K562 (cell line): ENCODE results near the gene SEPTIN2. TPM values are rescaled to one million over a fixed set of nuclear protein-coding genes. Genes with fewer than 3 reads are reported as not detected.

Source experiments
- CBFA2T2 ChIP-seq: fragments of 450-650 bp; conservative IDR thresholded peaks from 2 replicates; pipeline ENCODE4 v1.6.1; 2017; ENCODE audit warnings: mild to moderate bottlenecking
- EZH2 ChIP-seq: IDR thresholded peaks from 2 replicates; pipeline ENCODE4 v1.6.1; 2012; ENCODE audit warnings: low read depth, mild to moderate bottlenecking, inconsistent platforms, low read length, borderline replicate concordance
- JUN ChIP-seq, 2 experiments: sonication (generic) in 1 of 2; formaldehyde crosslinking in 1 of 2; IDR thresholded peaks; 2 replicates each; pipeline versions ENCODE4 v1.6.1 to v1.8.0; 2012 to 2022; ENCODE audit warnings: borderline replicate concordance in 2 of 2, mild to moderate bottlenecking in 2 of 2, improper control_type of control experiment in 1 of 2, low read depth in 1 of 2, low read length in 1 of 2, missing genetic modification reagents in 1 of 2
- NFATC3 ChIP-seq: fragments of 450-650 bp; IDR thresholded peaks from 2 replicates; pipeline ENCODE4 v1.6.1; 2017; ENCODE audit warnings: mild to moderate bottlenecking
- NFYB ChIP-seq: IDR thresholded peaks from 2 replicates; pipeline ENCODE4 v1.6.1; 2011; ENCODE audit warnings: mild to moderate bottlenecking, moderate library complexity; ENCODE audit not compliant: insufficient read length; ENCODE audit errors: extremely low read depth
- NRF1 ChIP-seq, 2 experiments: fragments of 450-650 bp; IDR thresholded peaks in 1 of 2; conservative IDR thresholded peaks in 1 of 2; 2 replicates each; pipeline ENCODE4 v1.6.1; 2014; ENCODE audit warnings: mild to moderate bottlenecking in 2 of 2
- NUFIP1 ChIP-seq: fragments of 450-650 bp; IDR thresholded peaks from 2 replicates; pipeline ENCODE4 v1.6.1; 2018; ENCODE audit not compliant: partially characterized antibody
- OTX1 ChIP-seq: fragments of 450-650 bp; formaldehyde crosslinking; IDR thresholded peaks from 2 replicates; pipeline ENCODE4 v1.4.0; 2022; ENCODE audit warnings: mild to moderate bottlenecking
- POLR2AphosphoS2 ChIP-seq: IDR thresholded peaks from 2 replicates; pipeline ENCODE4 v1.6.1; 2012; ENCODE audit warnings: low read length, improper control_type of control experiment
- POLR2H ChIP-seq: IDR thresholded peaks from 2 replicates; pipeline ENCODE4 v1.6.1; 2016; ENCODE audit warnings: missing genetic modification characterization, low read depth, mild to moderate bottlenecking, control low read depth, missing compliant biosample characterization, moderate library complexity
- THAP12 ChIP-seq: fragments of 250-450 bp; sonication (Bioruptor Pico); IDR thresholded peaks from 2 replicates; pipeline ENCODE4 v1.9.0; 2021; ENCODE audit warnings: mild to moderate bottlenecking, inconsistent platforms
- polyA plus RNA-seq, 8 experiments: library from polyadenylated mRNA; depleted of rRNA in 4 of 8; stranded (reverse) in 5 of 8; unstranded in 3 of 8; fragments of >200 nt; fragmentation: Nextera tagmentation in 2 of 8; fragmentation: Illumina TruSeq in 1 of 8; extraction: Ambion mirVana in 2 of 8; extraction: Trizol in 1 of 8; gene quantifications; 2 replicates each; pipeline versions ENCODE4 v1.2.1 to v1.2.3, GENCODE V29; 2011 to 2014; ENCODE audit warnings: inconsistent platforms in 1 of 8, missing spikeins in 1 of 8
- total RNA-seq, 7 experiments: library from RNA; depleted of rRNA in 6 of 7; stranded (reverse); fragments of >200 nt in 6 of 7; fragmentation: Illumina TruSeq in 2 of 7; extraction: Trizol in 2 of 7; gene quantifications; 2 replicates each; pipeline versions ENCODE4 v1.2.1 to v1.2.3, GENCODE V29; 2011 to 2021; ENCODE audit warnings: low replicate concordance in 1 of 7
- TF ChIP-seq, protein P1 (sequence below): IDR thresholded peaks from 3 replicates; pipeline ENCODE4 v1.6.1; 2011; ENCODE audit warnings: borderline replicate concordance, mild to moderate bottlenecking, moderate library complexity; ENCODE audit not compliant: insufficient read length; ENCODE audit errors: extremely low read depth
- TF ChIP-seq, protein P2 (sequence below): fragments of 450-650 bp; formaldehyde crosslinking; conservative IDR thresholded peaks from 2 replicates; pipeline ENCODE4 v1.4.0; 2022; ENCODE audit warnings: mild to moderate bottlenecking, missing genetic modification characterization
- TF ChIP-seq, protein P3 (sequence below), 2 experiments: IDR thresholded peaks; 2 replicates each; pipeline ENCODE4 v1.6.1; 2011; ENCODE audit warnings: borderline replicate concordance in 1 of 2, control low read depth in 1 of 2, low read depth in 1 of 2, low read length in 1 of 2, mild to moderate bottlenecking in 1 of 2, mixed read lengths in 1 of 2, moderate library complexity in 1 of 2; ENCODE audit not compliant: insufficient read depth in 1 of 2, insufficient read length in 1 of 2, poor library complexity in 1 of 2, severe bottlenecking in 1 of 2; ENCODE audit errors: extremely low read depth in 1 of 2
- TF ChIP-seq, protein P4 (sequence below): fragments of 200-800 bp; sonication (Bioruptor generic); IDR thresholded peaks from 2 replicates; pipeline ENCODE4 v1.6.1; 2017; ENCODE audit warnings: missing genetic modification characterization, missing compliant biosample characterization

Gene SEPTIN2
- total and polyA plus RNA-seq, 9 of the 15 experiments (the other 6 are each of a cell fraction or from before 2014, with no cell fraction given), result 121 to 367 (median 166) TPM

- TF ChIP-seq NUFIP1 (no peak), POLR2H (tag) (peak; percentile 80), NRF1 (conservative IDR thresholded peaks at IDR 0.05 in 1 of 2, IDR thresholded peaks at IDR 0.05 in 1 of 2) (peak; percentile 95 to 96), EZH2 (no peak), THAP12 (CRISPR knock-in tag) (peak; percentile 75; the same call in 1 of the 2 replicates), NFATC3 (no peak), CBFA2T2 (peak; percentile 62), POLR2AphosphoS2 (no peak; the same call in 1 of the 2 replicates), OTX1 (CRISPR knock-in tag) (peak; percentile 62; the same call in 1 of the 2 replicates), JUN (IDR thresholded peaks at IDR 0.05; ENCODE audit: borderline replicate concordance, low read depth, low read length) (no peak), JUN (CRISPR knock-in tag; IDR thresholded peaks at IDR 0.05; ENCODE audit: borderline replicate concordance) (no peak), NFYB (peak; percentile 60)
- TF ChIP-seq, protein P1, sequence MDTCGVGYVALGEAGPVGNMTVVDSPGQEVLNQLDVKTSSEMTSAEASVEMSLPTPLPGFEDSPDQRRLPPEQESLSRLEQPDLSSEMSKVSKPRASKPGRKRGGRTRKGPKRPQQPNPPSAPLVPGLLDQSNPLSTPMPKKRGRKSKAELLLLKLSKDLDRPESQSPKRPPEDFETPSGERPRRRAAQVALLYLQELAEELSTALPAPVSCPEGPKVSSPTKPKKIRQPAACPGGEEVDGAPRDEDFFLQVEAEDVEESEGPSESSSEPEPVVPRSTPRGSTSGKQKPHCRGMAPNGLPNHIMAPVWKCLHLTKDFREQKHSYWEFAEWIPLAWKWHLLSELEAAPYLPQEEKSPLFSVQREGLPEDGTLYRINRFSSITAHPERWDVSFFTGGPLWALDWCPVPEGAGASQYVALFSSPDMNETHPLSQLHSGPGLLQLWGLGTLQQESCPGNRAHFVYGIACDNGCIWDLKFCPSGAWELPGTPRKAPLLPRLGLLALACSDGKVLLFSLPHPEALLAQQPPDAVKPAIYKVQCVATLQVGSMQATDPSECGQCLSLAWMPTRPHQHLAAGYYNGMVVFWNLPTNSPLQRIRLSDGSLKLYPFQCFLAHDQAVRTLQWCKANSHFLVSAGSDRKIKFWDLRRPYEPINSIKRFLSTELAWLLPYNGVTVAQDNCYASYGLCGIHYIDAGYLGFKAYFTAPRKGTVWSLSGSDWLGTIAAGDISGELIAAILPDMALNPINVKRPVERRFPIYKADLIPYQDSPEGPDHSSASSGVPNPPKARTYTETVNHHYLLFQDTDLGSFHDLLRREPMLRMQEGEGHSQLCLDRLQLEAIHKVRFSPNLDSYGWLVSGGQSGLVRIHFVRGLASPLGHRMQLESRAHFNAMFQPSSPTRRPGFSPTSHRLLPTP, result no peak
- TF ChIP-seq, protein P2, sequence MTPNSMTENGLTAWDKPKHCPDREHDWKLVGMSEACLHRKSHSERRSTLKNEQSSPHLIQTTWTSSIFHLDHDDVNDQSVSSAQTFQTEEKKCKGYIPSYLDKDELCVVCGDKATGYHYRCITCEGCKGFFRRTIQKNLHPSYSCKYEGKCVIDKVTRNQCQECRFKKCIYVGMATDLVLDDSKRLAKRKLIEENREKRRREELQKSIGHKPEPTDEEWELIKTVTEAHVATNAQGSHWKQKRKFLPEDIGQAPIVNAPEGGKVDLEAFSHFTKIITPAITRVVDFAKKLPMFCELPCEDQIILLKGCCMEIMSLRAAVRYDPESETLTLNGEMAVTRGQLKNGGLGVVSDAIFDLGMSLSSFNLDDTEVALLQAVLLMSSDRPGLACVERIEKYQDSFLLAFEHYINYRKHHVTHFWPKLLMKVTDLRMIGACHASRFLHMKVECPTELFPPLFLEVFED (CRISPR knock-in tag), result peak; percentile 53; the same call in 1 of the 2 replicates
- TF ChIP-seq, protein P3, sequence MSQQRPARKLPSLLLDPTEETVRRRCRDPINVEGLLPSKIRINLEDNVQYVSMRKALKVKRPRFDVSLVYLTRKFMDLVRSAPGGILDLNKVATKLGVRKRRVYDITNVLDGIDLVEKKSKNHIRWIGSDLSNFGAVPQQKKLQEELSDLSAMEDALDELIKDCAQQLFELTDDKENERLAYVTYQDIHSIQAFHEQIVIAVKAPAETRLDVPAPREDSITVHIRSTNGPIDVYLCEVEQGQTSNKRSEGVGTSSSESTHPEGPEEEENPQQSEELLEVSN (IDR thresholded peaks at IDR 0.05; ENCODE audit: borderline replicate concordance in 1 of 2, extremely low read depth in 1 of 2, insufficient read depth in 1 of 2, insufficient read length in 1 of 2, low read depth in 1 of 2, low read length in 1 of 2, poor library complexity in 1 of 2, severe bottlenecking in 1 of 2), result peak; percentile 36 to 74
- TF ChIP-seq, protein P4, sequence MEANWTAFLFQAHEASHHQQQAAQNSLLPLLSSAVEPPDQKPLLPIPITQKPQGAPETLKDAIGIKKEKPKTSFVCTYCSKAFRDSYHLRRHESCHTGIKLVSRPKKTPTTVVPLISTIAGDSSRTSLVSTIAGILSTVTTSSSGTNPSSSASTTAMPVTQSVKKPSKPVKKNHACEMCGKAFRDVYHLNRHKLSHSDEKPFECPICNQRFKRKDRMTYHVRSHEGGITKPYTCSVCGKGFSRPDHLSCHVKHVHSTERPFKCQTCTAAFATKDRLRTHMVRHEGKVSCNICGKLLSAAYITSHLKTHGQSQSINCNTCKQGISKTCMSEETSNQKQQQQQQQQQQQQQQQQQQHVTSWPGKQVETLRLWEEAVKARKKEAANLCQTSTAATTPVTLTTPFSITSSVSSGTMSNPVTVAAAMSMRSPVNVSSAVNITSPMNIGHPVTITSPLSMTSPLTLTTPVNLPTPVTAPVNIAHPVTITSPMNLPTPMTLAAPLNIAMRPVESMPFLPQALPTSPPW (CRISPR knock-in tag), result peak; percentile 87
These were observed 439 bp upstream of the SEPTIN2 start, which contains the start of gene HDLBP (continued) for GRCh38 chr2:241315093-241315878.
